Epithelial cell of prostate (primary cell): Measurements from ENCODE around the gene LCN6.
"Not testable (repeated sequence)": the region's sequence is repeated elsewhere in the genome, so short reads cannot be mapped to it uniquely, and the experiment has no call there.

ENCODE experiments used
- DNase-seq: peaks from one replicate; pipeline ENCODE4 v3.0.0-alpha.2; 2011; ENCODE audit warnings: low read depth, low spot score
- H3K27ac ChIP-seq: fragments of 450-650 bp; 2 replicates; pipeline ENCODE4 v1.5.1; 2017; ENCODE audit warnings: mild to moderate bottlenecking

The LCN6 gene

DNA sequence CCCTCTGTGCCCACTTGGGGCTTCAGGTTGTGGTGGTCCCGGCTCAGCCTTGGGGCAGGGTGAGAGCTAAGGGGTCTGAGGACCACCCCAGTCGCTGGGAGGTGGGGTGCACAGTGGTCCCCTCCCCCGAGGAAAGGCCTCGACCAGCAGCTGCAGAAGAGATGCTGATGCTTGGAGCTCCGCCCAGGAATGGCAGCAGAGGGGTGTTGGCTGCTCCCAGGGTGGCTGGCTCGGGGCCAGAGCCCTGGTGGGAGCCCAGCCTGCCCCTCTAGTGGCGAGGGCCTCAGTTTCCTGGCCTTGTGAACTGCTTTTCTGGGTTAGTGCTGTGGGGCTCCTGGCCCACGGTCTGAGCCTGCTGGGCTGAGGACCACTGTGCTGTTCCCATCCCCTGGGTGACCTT, 34.8 kb downstream of the LCN6 start:
- no peak for DNase-seq
- H3K27ac ChIP-seq, result no peak overlapping the region

DNA sequence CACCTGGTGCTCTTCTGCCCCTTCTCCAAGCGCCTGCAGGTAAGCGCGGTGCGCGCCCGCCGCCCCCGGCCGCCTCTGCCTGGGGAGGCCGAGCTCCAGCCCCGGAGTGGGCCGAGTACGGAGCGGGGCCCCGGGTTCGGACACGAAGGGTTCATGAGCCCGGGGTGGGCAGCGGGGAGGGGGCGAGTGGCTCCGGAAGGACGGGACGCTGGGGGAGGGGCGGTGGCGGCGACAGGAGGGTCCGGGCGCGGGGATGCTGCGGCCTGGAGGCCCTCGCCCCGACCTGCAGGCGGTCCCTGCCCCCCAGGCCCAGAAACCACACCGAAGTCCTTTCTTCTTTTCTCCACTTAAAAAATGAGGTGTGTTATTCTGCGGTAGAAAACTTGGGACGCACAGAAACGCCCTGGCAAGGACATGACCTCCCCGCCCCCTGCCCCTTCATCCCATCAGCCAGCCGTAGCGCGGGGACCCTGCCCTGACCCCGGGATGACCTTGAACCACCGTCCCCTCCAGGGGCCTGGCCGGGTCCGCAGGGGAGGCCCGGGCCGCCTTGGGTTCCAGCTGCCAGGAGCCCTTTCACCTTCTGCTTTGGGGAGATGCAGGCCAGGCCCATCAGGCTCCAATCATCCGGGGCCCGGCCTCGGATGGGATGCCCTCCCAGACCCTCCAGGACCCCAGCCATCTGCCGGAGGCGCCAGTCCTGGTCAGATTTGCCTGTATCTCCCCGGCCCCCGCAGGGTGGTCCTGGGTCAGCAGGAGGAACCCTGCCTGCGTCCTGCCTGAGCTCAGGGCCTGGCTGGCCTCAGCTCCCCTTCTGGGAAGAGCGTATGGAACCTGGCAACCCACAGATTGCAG, 35.4 kb downstream of the LCN6 start:
- no peak for DNase-seq
- no peak overlapping the region for H3K27ac ChIP-seq

DNA sequence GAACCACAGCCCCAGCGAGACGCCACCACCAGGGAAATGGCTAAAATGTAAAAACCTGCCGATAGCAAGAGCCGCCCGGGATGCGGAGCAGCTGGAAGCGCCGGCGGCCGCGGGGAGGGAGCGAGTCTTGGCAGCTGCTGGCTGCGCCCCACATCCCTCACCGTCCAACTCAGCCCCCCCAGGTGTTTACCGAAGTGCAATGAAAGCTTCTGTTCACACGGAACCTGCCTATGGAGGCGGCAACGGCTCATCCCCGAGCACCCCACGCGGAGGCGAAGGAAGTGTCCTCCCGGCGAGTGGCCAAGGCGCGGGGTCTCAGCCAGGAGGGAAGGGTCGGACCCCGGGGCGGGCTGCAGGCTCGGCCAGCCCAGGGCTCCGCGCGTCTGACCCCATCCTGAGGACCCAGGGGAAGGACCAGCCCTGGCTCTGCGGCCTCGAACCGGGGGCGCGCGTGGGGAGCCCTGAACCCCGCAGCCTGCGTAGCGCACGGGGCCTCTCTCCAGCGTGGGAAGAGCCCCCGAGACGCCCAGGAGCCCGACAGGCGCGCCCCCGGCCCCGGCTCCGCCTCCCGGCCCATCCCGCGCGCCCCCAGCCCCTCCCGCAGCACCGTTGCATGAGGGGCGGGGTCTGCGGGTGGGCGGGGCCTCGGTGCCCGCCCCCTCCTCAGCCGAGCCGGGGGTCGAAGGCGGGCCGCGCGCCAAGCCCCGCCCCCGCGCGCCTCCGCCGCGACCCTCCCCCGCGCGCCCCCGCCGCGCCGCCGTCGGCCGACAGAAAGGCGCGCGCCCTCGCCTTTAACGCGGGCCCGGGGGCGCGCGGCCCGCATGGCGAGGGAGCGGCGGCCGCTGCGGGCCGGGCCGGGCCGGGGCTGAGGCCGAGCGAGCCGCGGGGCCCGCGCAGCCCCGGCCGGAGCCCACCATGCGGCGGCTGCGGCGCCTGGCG, 36.3 kb downstream of the LCN6 start, which contains the start of gene DIPK1B:
Gene DIPK1B, plus strand, starts transcription at position 822 of the 939 bp plus-strand sequence. Its CDS starts 94 bp downstream, at position 916.
- no peak for DNase-seq
- no peak within 1 kb of the TSS for H3K27ac ChIP-seq

DNA sequence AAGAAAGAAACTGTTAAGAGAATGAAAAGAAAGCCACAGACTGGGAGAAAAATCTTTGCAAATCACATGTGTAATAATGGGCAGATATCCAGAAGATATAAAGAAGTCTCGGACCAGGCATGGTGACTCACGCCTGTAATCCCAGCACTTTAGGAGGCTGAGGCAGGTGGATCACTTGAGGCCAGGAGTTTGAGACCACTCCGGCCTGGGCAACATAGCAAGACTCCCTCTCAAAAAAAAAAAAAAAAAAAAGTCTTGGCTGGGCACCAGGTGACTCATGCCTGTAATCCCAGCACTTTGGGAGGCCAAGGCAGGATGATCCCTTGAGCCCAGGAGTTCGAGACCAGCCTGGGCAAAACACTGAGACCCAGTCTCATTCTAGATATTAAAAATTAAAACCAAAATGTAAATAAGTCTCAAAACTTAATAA, 37.1 kb downstream of the LCN6 start:
- not testable (repeated sequence) for DNase-seq, H3K27ac ChIP-seq

DNA sequence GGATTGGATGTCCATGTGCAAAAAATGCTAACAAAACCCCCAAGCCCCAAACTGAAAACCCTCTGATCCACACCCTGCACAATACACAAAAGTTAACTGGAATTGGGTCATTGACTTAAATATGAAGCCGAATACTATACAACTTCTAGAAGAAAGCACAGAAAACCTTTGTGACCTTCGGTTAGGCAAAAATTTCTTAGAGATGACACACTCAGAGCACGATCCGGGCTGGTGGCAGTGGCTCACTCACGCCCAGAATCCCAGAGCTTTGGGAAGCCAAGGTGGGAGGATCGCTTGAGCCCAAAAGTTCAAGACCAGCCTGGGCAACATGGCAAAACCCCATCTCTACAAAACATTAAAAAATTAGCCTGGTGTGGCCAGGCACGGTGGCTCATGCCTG, 37.8 kb downstream of the LCN6 start:
- no peak for DNase-seq
- no peak overlapping the region for H3K27ac ChIP-seq

DNA sequence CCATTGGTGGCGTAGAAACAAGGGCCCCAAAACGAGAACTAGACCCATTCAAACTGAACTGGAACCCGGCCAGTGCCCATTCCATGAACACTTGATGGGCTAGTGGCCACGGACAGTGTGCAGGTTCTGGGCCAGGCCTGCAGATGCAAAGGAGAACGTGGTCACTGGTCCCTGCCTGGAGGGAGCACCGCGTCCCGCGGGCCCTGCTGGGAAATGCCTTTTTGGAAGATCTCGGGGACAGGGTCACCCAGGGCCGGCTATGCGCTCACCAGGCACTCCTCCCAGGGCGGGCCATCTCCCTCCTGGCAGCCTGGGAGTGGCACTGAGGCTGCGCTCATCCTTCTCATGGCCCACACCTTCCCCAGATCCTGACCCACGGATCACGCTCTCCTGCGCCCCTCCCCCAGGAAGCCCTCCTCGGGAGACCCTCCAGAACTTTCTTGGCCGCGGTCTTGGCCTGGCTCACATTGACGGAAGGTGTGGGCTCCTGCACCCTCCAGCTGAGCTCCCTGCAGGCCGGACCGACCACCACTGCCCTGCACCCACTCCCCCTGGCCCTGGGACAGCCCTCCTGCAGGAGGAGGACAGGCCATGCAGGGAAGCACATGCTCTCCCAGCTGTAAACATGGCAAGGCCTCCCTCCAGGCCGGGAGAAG, 38.7 kb downstream of the LCN6 start:
- no peak for DNase-seq

DNA sequence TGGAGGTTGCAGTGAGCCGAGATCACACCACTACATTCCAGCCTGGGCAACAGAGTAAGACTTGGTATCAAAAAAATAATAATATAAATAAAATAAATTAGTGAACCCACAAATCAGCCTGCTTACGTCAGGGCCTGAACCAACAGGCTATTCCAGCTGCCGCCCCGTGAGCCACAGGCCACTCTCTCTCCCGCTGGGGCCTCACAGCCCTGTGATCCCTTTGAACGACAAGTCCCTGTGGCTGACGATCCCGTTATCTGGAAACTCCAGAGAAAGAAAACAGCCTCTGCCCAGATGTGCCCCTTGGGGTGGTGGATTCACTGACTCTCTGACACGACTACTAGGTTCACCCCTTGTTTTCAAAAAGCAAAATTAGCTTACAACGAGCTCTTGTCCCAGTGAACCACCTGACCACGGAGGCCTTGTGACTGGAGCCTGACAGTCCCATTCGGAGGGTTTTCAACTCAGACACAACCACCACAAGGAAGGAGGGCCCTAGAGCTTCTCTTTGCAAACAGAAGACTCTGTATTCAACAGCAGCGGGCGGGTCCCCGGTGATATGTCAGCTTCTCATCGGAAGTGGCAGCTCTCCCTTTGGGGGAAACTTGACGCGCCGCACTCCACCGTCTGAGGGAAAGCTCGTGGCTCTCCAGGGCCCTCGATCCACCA, 40.3 kb downstream of the LCN6 start:
- no peak for DNase-seq

More for the DNA sequence above, 38.7 kb downstream of the LCN6 start:
- H3K27ac ChIP-seq, result no peak overlapping the region

DNA sequence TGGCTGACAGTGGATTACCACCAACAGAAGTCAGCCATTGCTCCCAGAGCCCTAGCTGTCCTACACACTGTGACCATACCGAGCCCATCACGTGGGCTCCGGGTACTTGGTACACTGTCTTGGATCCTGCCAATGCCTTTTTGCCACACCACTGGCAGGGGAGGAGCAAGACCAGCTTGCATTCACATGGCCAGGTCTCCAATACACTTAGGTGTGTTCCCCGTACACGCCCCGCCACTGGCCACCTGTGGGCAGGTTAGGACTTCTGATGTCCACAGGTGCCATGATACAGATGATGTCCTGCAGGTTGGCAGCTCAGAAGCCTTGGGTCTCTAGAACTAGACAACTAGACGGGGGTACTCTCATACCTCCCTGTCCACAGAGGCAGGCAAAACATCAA, 41.3 kb downstream of the LCN6 start:
- no peak for DNase-seq

More for the DNA sequence above, 40.3 kb downstream of the LCN6 start:
- H3K27ac ChIP-seq, result no peak overlapping the region

DNA sequence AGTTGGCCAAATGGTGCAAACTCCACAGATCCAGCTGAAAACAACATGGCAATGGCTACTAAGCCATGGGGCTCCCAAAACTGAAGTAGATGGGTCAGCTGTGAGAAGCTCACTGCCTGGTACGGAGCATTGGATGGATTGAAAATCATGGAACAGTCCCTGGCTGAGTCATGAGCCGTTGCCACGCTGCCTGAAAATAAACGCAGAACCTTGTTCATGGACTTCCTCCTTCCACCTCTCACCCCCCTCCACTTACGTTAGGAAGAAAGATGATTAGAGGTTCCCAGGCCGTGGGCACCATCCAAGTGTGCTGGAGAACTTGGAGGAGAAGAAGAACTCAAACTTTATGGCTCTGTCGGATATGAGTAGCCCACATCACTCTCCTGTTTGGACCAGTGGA, 42.8 kb downstream of the LCN6 start:
- DNase-seq, result no peak
- H3K27ac ChIP-seq, result no peak overlapping the region

More for the DNA sequence above, 41.3 kb downstream of the LCN6 start:
- no peak overlapping the region for H3K27ac ChIP-seq

DNA sequence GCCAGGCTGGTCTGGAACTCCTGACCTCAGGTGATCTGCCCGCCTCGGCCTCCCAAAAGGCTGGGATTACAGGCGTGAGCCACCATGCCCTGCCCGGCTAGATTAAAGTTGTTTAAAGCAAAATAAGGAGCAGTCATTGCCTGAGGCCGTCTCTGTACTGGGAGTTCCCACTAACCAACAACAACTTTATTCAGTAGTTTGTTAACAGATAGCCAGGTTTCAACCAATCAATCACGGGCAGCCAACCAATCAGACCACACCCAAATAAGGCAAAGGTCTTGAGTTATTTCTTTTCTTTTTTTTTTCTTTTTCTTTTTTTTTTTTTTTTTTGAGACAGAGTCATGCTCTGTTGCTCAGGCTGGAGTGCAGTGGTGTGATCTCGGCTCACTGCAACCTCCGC, 43.6 kb downstream of the LCN6 start:
- not testable (repeated sequence) for H3K27ac ChIP-seq, DNase-seq

DNA sequence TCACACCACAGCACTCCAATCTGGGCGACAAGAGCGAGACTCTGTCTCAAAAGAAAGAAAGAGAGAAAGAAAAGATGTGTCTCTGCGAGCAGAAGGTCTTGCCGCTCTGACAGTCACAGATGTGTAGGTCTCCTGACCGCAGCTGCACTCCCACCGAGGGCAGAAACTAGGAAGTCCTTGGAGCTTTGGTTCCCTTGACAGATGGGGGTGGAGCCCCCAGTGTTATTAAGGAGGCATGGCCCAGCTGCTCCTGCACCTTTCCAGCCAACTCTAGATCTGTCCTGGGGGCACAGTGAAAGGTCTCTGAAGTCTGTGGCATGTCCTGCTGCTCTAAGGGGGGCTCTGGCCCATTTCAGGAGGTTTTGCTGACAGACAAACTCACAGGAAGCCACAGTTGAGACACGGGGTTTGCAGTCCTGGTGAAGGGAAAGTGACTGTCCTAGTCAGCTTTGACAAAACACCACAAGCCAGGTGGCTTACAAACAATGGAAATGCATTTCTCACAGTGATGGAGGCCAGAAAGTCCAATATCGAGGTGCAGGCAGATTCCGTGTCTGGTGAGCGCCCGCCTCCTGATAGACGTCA, 45.0 kb downstream of the LCN6 start:
- H3K27ac ChIP-seq, result no peak overlapping the region
- DNase-seq, result no peak

DNA sequence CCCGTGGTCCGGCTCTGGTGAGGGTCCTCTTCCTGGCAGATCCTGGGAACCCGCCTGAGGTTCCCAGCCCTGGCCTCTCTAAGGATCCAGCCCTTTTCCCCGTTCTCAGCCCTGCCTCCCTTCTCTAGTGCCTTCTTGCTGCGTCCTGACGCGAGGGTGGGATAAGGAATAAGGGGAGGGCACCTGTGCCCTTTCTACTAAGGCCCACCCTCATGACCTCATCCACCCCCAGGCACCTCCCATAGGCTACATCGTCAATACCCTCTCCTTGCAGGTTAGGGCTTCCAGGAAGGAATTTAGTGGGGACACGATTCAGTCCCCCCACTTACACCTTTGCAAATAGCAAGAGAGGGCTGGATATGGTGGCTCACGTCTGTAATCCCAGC, 46.7 kb downstream of the LCN6 start:
- H3K27ac ChIP-seq, result no peak overlapping the region
- DNase-seq, result no peak

DNA sequence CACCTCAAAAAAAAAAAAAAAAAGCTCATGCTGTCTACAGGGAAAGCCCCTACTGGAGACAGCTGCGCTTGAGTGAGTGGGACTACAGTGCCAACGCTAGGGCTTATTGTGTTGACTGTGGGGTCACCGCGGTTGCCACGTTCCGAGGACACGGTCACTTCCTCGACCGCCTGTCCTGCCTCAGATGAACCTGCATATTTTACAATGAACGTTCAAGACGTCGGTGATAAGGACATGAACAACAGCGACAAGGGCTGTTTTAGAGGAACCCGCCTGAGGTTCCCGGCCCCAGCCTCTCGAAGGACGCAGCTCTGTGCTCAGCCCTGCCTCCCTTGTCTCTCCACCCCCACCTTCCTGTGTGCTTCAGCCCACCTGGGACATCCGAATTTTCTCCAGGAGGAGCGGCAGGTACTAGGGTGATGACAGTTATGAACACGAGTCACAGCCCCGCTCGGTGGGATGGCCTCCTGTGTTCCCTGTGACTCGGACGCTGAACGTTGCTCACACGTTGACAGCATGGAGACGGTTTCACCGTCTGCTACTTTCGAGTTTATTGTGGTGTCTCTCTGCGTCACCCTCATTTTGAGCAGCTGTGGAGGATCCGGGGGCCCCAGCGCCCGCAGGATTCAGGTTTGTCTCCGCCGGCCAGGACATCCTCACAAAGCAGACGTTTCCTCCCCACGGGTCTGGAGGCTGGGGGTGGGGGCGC, 47.2 kb downstream of the LCN6 start:
- no peak for DNase-seq
- no peak overlapping the region for H3K27ac ChIP-seq

DNA sequence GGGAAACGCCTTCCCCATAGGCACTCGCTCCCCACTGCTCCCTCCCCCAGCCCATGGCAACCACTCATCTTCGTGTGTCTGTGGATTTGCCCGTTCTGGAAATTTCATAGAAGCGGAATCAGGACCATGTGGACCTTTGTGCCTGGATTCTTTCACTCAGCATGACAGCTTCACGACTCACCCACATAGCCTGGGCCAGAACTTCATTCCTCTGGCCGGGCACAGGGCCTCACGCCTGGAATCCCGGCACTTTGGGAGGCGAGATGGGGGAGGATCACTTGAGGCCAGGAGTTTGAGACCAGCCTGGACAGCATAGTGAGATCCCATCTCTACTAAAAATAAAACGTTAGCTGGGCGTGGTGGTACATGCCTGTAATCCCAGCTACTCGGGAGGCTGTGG, 48.0 kb downstream of the LCN6 start:
- DNase-seq, result no peak
- H3K27ac ChIP-seq, result no peak overlapping the region

DNA sequence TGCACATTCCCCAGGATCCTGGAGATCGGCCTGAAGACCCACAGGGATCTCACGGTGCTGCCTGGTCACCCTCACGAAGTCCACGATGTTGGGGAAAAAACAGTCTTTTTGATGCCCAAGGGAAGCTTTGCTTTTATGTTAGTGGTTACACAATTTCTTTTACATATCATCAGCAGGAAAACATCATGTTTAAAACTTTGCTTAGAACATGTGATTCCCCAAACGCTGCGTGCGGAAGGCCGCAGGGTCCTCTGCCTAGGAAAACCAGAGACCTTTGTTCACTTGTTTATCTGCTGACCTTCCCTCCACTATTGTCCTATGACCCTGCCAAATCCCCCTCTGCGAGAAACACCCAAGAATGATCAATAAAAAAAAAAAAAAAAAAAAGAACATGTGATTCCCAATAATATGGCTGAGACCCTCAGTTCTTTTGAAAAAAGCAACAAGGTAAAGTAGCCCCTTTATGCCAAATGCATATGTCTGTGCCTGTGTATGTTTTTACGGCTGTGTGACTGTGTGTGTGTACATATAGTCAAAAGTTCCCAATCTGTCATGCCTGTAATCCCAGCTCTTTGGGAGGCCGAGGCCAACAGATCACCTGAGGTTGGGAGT, 49.6 kb downstream of the LCN6 start:
- no peak for DNase-seq
- no peak overlapping the region for H3K27ac ChIP-seq

DNA sequence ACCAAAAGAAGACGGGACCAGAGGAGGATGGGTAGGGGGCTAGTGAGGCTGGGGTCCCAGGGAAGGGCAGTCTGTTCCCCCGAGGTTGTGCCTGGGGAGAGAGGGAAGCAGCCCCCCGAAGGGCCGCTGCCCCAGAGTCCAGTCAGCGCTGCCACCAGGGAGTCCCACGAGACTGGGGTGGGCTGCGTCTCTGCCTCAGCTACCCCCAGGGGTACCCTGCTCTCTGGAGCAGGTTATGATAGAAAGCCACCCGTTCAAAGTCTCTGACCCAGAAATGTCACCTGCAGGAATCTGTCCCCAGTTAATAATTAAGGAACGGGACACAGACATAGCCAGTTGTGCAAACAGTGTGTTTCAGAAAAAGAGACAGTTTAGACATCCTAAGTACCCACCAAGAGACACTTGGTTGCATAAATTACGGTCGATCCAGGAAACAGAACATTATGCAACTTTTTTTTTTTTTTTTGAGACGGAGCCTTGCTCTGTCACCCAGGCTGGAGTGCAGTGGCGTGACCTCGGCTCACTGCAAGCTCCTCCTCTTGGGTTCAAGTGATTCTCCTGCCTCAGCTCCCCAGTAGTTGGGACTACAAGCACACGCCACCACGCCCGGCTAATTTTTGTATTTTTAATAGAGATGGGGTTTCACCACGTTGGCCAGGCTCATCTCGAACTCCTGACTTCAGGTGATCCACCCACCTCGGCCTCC, 50.4 kb downstream of the LCN6 start:
- no peak overlapping the region for H3K27ac ChIP-seq
- DNase-seq, result no peak

DNA sequence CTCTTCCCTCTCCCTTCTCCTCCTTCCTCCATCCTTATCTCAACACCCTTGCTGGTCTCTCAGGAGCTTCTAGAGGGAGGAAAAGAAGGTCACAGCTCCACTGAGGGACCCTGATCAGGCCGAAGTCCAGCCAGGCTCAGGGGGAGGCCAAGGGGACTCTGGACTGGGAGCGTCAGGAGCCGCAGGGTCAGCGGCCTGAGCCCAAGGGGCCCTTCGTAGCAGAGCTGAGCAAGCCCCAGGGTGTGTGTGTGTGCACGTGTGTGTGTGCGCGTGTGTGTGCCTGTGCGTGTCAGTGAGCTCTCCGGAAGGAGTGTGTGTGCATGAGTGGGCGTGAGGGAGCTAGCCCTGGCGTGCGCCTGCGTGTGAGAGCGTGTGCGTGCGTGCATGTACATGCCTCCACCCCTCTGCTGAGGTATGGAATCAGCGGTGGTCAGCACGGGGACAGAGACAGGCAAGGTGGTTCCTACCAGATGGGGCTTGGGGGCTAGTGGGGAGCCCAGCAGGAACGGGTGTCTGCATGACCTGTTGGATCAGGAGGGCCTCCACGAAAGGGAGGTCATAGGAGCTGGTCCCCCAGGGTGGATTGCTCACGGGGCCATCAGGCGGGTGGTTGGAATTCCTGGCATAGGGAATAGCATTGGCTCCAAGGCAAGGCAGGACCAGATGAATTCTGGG, 51.0 kb downstream of the LCN6 start:
- no peak overlapping the region for H3K27ac ChIP-seq

More for the DNA sequence above, 51.0 kb downstream of the LCN6 start:
- no peak for DNase-seq
